Liver (tissue), 3 donors: ENCODE measurements around the gene TAF11L2.

Source experiments
- GABPA ChIP-seq, 2 donors: IDR thresholded peaks in 1 of 2; conservative IDR thresholded peaks in 1 of 2; 2 replicates each; pipeline ENCODE4 v1.6.1; 2016; ENCODE audit warnings: antibody characterized with exemption in 2 of 2, mild to moderate bottlenecking in 1 of 2, moderate library complexity in 1 of 2
- HNF4G ChIP-seq: IDR thresholded peaks from 2 replicates; pipeline ENCODE4 v1.6.1; 2016; ENCODE audit warnings: antibody characterized with exemption
- JUND ChIP-seq, 2 donors: IDR thresholded peaks; 2 replicates each; pipeline ENCODE4 v1.6.1; 2016; ENCODE audit warnings: antibody characterized with exemption in 2 of 2
- RAD21 ChIP-seq, 2 donors: IDR thresholded peaks; 2 replicates each; pipeline ENCODE4 v1.6.1; 2016; ENCODE audit warnings: antibody characterized with exemption in 2 of 2, mild to moderate bottlenecking in 2 of 2
- RXRA ChIP-seq, 2 donors: IDR thresholded peaks; 2 replicates each; pipeline ENCODE4 v1.6.1; 2017 to 2018; ENCODE audit warnings: antibody characterized with exemption in 2 of 2, mild to moderate bottlenecking in 1 of 2
- TAF1 ChIP-seq: conservative IDR thresholded peaks from 2 replicates; pipeline ENCODE4 v1.6.1; 2016; ENCODE audit warnings: antibody characterized with exemption, mild to moderate bottlenecking
- YY1 ChIP-seq: IDR thresholded peaks from 2 replicates; pipeline ENCODE4 v1.6.1; 2016; ENCODE audit warnings: antibody characterized with exemption, mild to moderate bottlenecking
- TF ChIP-seq, protein P1 (sequence below): fragments of 150-350 bp; IDR thresholded peaks from 2 replicates; pipeline ENCODE4 v1.5.1; 2017; ENCODE audit warnings: improper control_type of control experiment, low read depth, low read length; ENCODE audit not compliant: missing input control
- TF ChIP-seq, protein P2 (sequence below): IDR thresholded peaks from 2 replicates; pipeline ENCODE4 v1.6.1; 2016; ENCODE audit warnings: antibody characterized with exemption
- TF ChIP-seq, protein P3 (sequence below): IDR thresholded peaks from 2 replicates; pipeline ENCODE4 v1.6.1; 2016; ENCODE audit warnings: antibody characterized with exemption, mild to moderate bottlenecking
- donor health status: healthy.
- donor health status: healthy.

GRCh38 chr5:17470064-17470463 is 28.0 kb upstream of the TAF11L2 start:
- TF ChIP-seq, protein P1, sequence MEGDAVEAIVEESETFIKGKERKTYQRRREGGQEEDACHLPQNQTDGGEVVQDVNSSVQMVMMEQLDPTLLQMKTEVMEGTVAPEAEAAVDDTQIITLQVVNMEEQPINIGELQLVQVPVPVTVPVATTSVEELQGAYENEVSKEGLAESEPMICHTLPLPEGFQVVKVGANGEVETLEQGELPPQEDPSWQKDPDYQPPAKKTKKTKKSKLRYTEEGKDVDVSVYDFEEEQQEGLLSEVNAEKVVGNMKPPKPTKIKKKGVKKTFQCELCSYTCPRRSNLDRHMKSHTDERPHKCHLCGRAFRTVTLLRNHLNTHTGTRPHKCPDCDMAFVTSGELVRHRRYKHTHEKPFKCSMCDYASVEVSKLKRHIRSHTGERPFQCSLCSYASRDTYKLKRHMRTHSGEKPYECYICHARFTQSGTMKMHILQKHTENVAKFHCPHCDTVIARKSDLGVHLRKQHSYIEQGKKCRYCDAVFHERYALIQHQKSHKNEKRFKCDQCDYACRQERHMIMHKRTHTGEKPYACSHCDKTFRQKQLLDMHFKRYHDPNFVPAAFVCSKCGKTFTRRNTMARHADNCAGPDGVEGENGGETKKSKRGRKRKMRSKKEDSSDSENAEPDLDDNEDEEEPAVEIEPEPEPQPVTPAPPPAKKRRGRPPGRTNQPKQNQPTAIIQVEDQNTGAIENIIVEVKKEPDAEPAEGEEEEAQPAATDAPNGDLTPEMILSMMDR = no peak
- TF ChIP-seq JUND (IDR thresholded peaks at IDR 0.05) (no peak), GABPA (IDR thresholded peaks at IDR 0.05 in 1 of 2, conservative IDR thresholded peaks at IDR 0.05 in 1 of 2) (no peak), RXRA (IDR thresholded peaks at IDR 0.05) (no peak), TAF1 (no peak), YY1 (no peak), HNF4G (no peak), RAD21 (IDR thresholded peaks at IDR 0.05) (no peak)
- TF ChIP-seq, protein P2, sequence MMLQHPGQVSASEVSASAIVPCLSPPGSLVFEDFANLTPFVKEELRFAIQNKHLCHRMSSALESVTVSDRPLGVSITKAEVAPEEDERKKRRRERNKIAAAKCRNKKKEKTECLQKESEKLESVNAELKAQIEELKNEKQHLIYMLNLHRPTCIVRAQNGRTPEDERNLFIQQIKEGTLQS = no peak
- TF ChIP-seq, protein P3, sequence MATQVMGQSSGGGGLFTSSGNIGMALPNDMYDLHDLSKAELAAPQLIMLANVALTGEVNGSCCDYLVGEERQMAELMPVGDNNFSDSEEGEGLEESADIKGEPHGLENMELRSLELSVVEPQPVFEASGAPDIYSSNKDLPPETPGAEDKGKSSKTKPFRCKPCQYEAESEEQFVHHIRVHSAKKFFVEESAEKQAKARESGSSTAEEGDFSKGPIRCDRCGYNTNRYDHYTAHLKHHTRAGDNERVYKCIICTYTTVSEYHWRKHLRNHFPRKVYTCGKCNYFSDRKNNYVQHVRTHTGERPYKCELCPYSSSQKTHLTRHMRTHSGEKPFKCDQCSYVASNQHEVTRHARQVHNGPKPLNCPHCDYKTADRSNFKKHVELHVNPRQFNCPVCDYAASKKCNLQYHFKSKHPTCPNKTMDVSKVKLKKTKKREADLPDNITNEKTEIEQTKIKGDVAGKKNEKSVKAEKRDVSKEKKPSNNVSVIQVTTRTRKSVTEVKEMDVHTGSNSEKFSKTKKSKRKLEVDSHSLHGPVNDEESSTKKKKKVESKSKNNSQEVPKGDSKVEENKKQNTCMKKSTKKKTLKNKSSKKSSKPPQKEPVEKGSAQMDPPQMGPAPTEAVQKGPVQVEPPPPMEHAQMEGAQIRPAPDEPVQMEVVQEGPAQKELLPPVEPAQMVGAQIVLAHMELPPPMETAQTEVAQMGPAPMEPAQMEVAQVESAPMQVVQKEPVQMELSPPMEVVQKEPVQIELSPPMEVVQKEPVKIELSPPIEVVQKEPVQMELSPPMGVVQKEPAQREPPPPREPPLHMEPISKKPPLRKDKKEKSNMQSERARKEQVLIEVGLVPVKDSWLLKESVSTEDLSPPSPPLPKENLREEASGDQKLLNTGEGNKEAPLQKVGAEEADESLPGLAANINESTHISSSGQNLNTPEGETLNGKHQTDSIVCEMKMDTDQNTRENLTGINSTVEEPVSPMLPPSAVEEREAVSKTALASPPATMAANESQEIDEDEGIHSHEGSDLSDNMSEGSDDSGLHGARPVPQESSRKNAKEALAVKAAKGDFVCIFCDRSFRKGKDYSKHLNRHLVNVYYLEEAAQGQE = no peak
